ENCODE measurements around the gene POLR2H. TPM values are rescaled to one million over a fixed set of nuclear protein-coding genes. Genes with fewer than 3 reads are reported as not detected.

The POLR2H gene
- total RNA-seq, 1 experiment from 2014 or later, result 153 TPM

DNA sequence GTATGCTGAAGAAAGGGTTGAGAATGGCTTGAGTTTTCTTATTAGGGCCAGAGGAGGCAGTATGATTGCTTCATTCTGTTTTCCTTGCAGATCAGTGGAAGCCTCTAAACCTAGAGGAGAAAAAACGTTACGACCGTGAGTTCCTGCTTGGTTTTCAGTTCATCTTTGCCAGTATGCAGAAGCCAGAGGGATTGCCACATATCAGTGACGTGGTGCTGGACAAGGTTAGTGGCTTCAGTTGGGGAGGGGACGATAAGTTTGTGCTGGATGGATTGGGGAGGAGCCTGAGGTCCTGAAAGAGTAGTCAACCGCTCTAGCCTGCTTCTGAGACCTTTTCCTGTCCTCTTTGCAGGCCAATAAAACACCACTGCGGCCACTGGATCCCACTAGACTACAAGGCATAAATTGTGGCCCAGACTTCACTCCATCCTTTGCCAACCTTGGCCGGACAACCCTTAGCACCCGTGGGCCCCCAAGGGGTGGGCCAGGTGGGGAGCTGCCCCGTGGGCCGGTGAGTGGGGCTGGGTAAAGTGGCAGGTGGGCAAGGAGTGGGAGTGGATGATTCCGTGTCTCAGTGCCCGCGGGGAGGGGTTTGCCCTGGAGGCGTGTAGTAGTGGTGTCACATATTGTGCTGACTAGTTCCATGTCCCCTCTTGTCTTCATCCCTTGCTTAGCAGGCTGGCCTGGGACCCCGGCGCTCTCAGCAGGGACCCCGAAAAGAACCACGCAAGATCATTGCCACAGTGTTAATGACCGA, 38.6 kb upstream of the POLR2H start:
- H2AFZ ChIP-seq, result no peak overlapping the region
- H3K9me2 ChIP-seq (ENCODE audit: insufficient read depth), result no peaks in the 10 kb centered on the region
- CTCF ChIA-PET, result no interaction called here
- peaks cover 87% of the 10 kb centered on the region for H3K36me3 ChIP-seq (ENCODE audit: low read depth)
- peaks cover 96% of the 10 kb centered on the region for H3K79me2 ChIP-seq (ENCODE audit: low read depth)
- intact Hi-C loops (cut with micrococcal nuclease; ENCODE audit: unreplicated experiment), result no loop called here
- H3K4me3 ChIP-seq, result no peak overlapping the region
- POLR2A ChIA-PET (ENCODE audit: unreplicated experiment), result interaction anchor here (0.6 kb wide), 1 partner anchor 1057 kb away, joined by 8 read pairs; no protein-coding TSS in a partner anchor
- no peaks in the 10 kb centered on the region for H3K27me3 ChIP-seq (ENCODE audit: insufficient read depth, low read depth)
- TF ChIP-seq, protein P1, sequence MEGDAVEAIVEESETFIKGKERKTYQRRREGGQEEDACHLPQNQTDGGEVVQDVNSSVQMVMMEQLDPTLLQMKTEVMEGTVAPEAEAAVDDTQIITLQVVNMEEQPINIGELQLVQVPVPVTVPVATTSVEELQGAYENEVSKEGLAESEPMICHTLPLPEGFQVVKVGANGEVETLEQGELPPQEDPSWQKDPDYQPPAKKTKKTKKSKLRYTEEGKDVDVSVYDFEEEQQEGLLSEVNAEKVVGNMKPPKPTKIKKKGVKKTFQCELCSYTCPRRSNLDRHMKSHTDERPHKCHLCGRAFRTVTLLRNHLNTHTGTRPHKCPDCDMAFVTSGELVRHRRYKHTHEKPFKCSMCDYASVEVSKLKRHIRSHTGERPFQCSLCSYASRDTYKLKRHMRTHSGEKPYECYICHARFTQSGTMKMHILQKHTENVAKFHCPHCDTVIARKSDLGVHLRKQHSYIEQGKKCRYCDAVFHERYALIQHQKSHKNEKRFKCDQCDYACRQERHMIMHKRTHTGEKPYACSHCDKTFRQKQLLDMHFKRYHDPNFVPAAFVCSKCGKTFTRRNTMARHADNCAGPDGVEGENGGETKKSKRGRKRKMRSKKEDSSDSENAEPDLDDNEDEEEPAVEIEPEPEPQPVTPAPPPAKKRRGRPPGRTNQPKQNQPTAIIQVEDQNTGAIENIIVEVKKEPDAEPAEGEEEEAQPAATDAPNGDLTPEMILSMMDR (conservative IDR thresholded peaks at IDR 0.05), result no peak
- TF ChIP-seq EZH2 (IDR thresholded peaks at IDR 0.05; ENCODE audit: low read depth), result no peak
- peaks cover 92% of the 10 kb centered on the region for H3F3A ChIP-seq (ENCODE audit: insufficient read depth, low read depth)
- H3K4me2 ChIP-seq, result no peak overlapping the region
- BruUV-seq (replicated peaks), result no TSS peak
- no peak overlapping the region for H3K27ac ChIP-seq
- H3K4me1 ChIP-seq (replicated peaks; ENCODE audit: insufficient read depth), result peaks cover 27% of the 10 kb centered on the region
- DNase-seq, result no peak
- H4K20me1 ChIP-seq (ENCODE audit: insufficient read depth), result peaks cover 96% of the 10 kb centered on the region
- H3K9me3 ChIP-seq (ENCODE audit: insufficient read depth, low read depth), result no peaks in the 10 kb centered on the region

DNA sequence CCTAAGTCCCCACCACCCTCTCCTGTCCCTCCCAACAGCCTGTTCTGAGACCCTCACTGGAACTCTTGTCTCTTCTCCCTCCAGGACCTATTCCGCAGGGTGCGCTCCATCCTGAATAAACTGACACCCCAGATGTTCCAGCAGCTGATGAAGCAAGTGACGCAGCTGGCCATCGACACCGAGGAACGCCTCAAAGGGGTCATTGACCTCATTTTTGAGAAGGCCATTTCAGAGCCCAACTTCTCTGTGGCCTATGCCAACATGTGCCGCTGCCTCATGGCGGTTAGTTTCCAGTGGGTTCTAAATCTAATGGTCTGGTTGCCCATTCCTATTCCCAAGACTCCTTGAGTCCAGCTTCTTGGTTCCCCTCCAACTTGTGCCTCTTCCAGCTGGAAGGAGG, 37.8 kb upstream of the POLR2H start:
- H4K20me1 ChIP-seq (ENCODE audit: insufficient read depth), result peaks cover 96% of the 10 kb centered on the region
- no peak overlapping the region for H2AFZ ChIP-seq
- CTCF ChIA-PET, result no interaction called here

DNA sequence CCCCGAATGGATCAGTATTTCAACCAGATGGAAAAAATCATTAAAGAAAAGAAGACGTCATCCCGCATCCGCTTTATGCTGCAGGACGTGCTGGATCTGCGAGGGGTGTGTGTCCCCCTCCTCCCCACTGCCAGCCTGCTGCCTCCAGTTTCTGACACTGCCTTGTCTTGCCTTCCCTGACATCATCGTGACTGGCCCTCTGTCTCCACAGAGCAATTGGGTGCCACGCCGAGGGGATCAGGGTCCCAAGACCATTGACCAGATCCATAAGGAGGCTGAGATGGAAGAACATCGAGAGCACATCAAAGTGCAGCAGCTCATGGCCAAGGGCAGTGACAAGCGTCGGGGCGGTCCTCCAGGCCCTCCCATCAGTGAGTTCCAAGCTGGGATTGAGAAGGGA, 36.2 kb upstream of the POLR2H start:
- intact Hi-C loops (cut with micrococcal nuclease; ENCODE audit: unreplicated experiment), result no loop called here

More for the DNA sequence above, 37.8 kb upstream of the POLR2H start:
- no peak overlapping the region for H3K4me3 ChIP-seq
- DNase-seq, result no peak
- peaks cover 84% of the 10 kb centered on the region for H3K36me3 ChIP-seq (ENCODE audit: low read depth)
- no peak overlapping the region for H3K4me2 ChIP-seq
- BruUV-seq (replicated peaks), result no TSS peak
- H3K9me3 ChIP-seq (ENCODE audit: insufficient read depth, low read depth), result no peaks in the 10 kb centered on the region
- H3K79me2 ChIP-seq (ENCODE audit: low read depth), result peaks cover 91% of the 10 kb centered on the region
- intact Hi-C loops (cut with micrococcal nuclease; ENCODE audit: unreplicated experiment), result no loop called here
- H3K27ac ChIP-seq, result no peak overlapping the region
- H3K27me3 ChIP-seq (ENCODE audit: insufficient read depth, low read depth), result no peaks in the 10 kb centered on the region
- peaks cover 92% of the 10 kb centered on the region for H3F3A ChIP-seq (ENCODE audit: insufficient read depth, low read depth)
- no peaks in the 10 kb centered on the region for H3K9me2 ChIP-seq (ENCODE audit: insufficient read depth)
- peaks cover 20% of the 10 kb centered on the region for H3K4me1 ChIP-seq (replicated peaks; ENCODE audit: insufficient read depth)
- POLR2A ChIA-PET (ENCODE audit: unreplicated experiment), result no interaction called here
- no peak for TF ChIP-seq EZH2 (IDR thresholded peaks at IDR 0.05; ENCODE audit: low read depth)
- TF ChIP-seq, protein P1 (conservative IDR thresholded peaks at IDR 0.05), result no peak

More for the DNA sequence above, 36.2 kb upstream of the POLR2H start:
- no peak overlapping the region for H3K27ac ChIP-seq
- CTCF ChIA-PET, result no interaction called here
- H3K79me2 ChIP-seq (ENCODE audit: low read depth), result peaks cover 79% of the 10 kb centered on the region
- H3K4me3 ChIP-seq, result no peak overlapping the region
- POLR2A ChIA-PET (ENCODE audit: unreplicated experiment), result no interaction called here
- no TSS peak for BruUV-seq (replicated peaks)
- no peaks in the 10 kb centered on the region for H3K9me2 ChIP-seq (ENCODE audit: insufficient read depth)
- H3K36me3 ChIP-seq (ENCODE audit: low read depth), result peaks cover 95% of the 10 kb centered on the region
- no peak for TF ChIP-seq EZH2 (IDR thresholded peaks at IDR 0.05; ENCODE audit: low read depth)
- TF ChIP-seq, protein P1 (conservative IDR thresholded peaks at IDR 0.05), result no peak
- H4K20me1 ChIP-seq (ENCODE audit: insufficient read depth), result peaks cover 98% of the 10 kb centered on the region
- no peak overlapping the region for H3K4me2 ChIP-seq
- peaks cover 5% of the 10 kb centered on the region for H3K4me1 ChIP-seq (replicated peaks; ENCODE audit: insufficient read depth)
- no peak overlapping the region for H2AFZ ChIP-seq
- no peaks in the 10 kb centered on the region for H3K27me3 ChIP-seq (ENCODE audit: insufficient read depth, low read depth)
- no peaks in the 10 kb centered on the region for H3K9me3 ChIP-seq (ENCODE audit: insufficient read depth, low read depth)
- peaks cover 96% of the 10 kb centered on the region for H3F3A ChIP-seq (ENCODE audit: insufficient read depth, low read depth)
- DNase-seq, result no peak

Data from PC-9 (cell line).